Adrenal gland (tissue), 12 donors: ENCODE measurements around the gene CLDN11. TPM values are rescaled to one million over a fixed set of nuclear protein-coding genes. Genes with fewer than 3 reads are reported as not detected.

Experiments
- DNase-seq, 7 donors: peaks; one replicate each; pipeline ENCODE4 v3.0.0-alpha.2; 2019 to 2020
- H3K27ac ChIP-seq, 5 donors: fragments of 200-600 bp; sonication (generic) in 4 of 5; 1 replicate in 3 of 5; 2 replicates in 2 of 5; pipeline versions ENCODE4 v1.5.1 to v1.8.0; 2016 to 2020; ENCODE audit warnings: mild to moderate bottlenecking in 1 of 5
- H3K27me3 ChIP-seq: fragments of 200-600 bp; 2 replicates; pipeline ENCODE4 v1.8.0; 2021
- H3K36me3 ChIP-seq, 2 donors: fragments of 200-600 bp; replicated peaks in 1 of 2; 1 replicate in 1 of 2; 2 replicates in 1 of 2; pipeline versions ENCODE4 v1.5.1 to v1.8.0; 2018 to 2022
- H3K4me1 ChIP-seq, 2 donors: fragments of 200-600 bp; replicated peaks in 1 of 2; 1 replicate in 1 of 2; 2 replicates in 1 of 2; pipeline versions ENCODE4 v1.5.1 to v1.8.0; 2018 to 2021
- H3K4me3 ChIP-seq, 4 donors: fragments of 200-600 bp; sonication (generic) in 3 of 4; one replicate each; pipeline ENCODE4 v1.5.1; 2016 to 2018
- H3K9me3 ChIP-seq, 3 donors: fragments of 200-600 bp; sonication (generic) in 1 of 3; replicated peaks in 1 of 3; 1 replicate in 2 of 3; 2 replicates in 1 of 3; pipeline versions ENCODE4 v1.5.1 to v1.8.0; 2016 to 2021
- POLR2A ChIP-seq, 2 donors: fragments of 450-650 bp; IDR thresholded peaks; one replicate each; pipeline ENCODE4 v1.6.1; 2017; ENCODE audit warnings: antibody characterized with exemption in 2 of 2, mild to moderate bottlenecking in 2 of 2, moderate library complexity in 1 of 2
- WGBS, 4 donors: extraction: QIAGEN DNeasy Blood & Tissue Kit in 2 of 4; methylation state at CpG; one replicate each; pipeline versions ENCODE4 v1.1.5 to v1.1.7; 2013 to 2017; 5-methylcytosine and 5-hydroxymethylcytosine counted together
- intact Hi-C, 2 donors: fragments of 100-400 bp; cut with DNase I; formaldehyde crosslinking; loops; one replicate each; pipeline versions ENCODE4 v1.14.1 to v1.15.0; 2022 to 2023
- polyA plus RNA-seq, 3 donors: library from polyadenylated mRNA; stranded (reverse); fragments of 200-250 nt in 2 of 3; fragments of 350-450 nt in 1 of 3; fragmentation: Illumina TruSeq in 1 of 3; extraction: RNeasy Lipid Tissue Mini Kit (QIAGEN cat#74804) in 1 of 3; gene quantifications; one replicate each; pipeline ENCODE4 v1.2.3, GENCODE V29; 2013 to 2014
- total RNA-seq, 9 donors: library from RNA; depleted of rRNA in 4 of 9; stranded (reverse); fragments of >200 nt in 4 of 9; fragments of 120-200 nt in 1 of 9; fragmentation: NEBNext Ultra II Directional in 1 of 9; extraction: Animal tissue kit (Norgen Biotek cat#: 25700) in 1 of 9; gene quantifications; one replicate each; pipeline versions ENCODE4 v1.1.0 to v1.2.4, GENCODE V29; 2013 to 2023
- TF ChIP-seq, protein P1 (sequence below), 6 experiments: fragments of 450-650 bp in 4 of 6; fragments of 200-600 bp in 2 of 6; sonication (generic) in 1 of 6; IDR thresholded peaks; 1 replicate in 5 of 6; 2 replicates in 1 of 6; pipeline versions ENCODE4 v1.5.1 to v1.8.0; 2016 to 2021; ENCODE audit warnings: antibody characterized with exemption in 6 of 6, mild to moderate bottlenecking in 2 of 6, moderate library complexity in 1 of 6
- donor health status: healthy with polysubstance abuse.
- donor health status: Bipolar disorder and iron deficiency.
- donor health status: DM: yes; HTN: yes; CAD: no.
- donor health status: DM: no; HTN: no; CAD: no.
- donor health status: DM: no; HTN: no; CAD: no.
- donor health status: DM: yes; HTN: yes; CAD: no.

Gene CLDN11
- total and polyA plus RNA-seq, 12 donors, result 3.8 to 24.3 (median 7.3) TPM

GRCh38 chr3:170473358-170473757, 54.7 kb downstream of the CLDN11 start:
- DNase-seq, result no peak
- H3K27me3 ChIP-seq, result peaks cover 3% of the 10 kb centered on the region
- no peak overlapping the region for H3K4me3 ChIP-seq
- TF ChIP-seq POLR2A (IDR thresholded peaks at IDR 0.05), result no peak
- TF ChIP-seq, protein P1, sequence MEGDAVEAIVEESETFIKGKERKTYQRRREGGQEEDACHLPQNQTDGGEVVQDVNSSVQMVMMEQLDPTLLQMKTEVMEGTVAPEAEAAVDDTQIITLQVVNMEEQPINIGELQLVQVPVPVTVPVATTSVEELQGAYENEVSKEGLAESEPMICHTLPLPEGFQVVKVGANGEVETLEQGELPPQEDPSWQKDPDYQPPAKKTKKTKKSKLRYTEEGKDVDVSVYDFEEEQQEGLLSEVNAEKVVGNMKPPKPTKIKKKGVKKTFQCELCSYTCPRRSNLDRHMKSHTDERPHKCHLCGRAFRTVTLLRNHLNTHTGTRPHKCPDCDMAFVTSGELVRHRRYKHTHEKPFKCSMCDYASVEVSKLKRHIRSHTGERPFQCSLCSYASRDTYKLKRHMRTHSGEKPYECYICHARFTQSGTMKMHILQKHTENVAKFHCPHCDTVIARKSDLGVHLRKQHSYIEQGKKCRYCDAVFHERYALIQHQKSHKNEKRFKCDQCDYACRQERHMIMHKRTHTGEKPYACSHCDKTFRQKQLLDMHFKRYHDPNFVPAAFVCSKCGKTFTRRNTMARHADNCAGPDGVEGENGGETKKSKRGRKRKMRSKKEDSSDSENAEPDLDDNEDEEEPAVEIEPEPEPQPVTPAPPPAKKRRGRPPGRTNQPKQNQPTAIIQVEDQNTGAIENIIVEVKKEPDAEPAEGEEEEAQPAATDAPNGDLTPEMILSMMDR (IDR thresholded peaks at IDR 0.05), result no peak
- no peaks in the 10 kb centered on the region for H3K36me3 ChIP-seq
- intact Hi-C loops, result no loop called here
- H3K9me3 ChIP-seq, result no peaks in the 10 kb centered on the region
- H3K4me1 ChIP-seq, result peaks cover 0 to 9% of the 10 kb centered on the region in 2 donors
- no peak overlapping the region for H3K27ac ChIP-seq
- 51 to 74% (median 63%) methylated on average over 2 to 3 of the region's 3 CpGs for WGBS, 4 donors

- no peak for TF ChIP-seq POLR2A (IDR thresholded peaks at IDR 0.05)
- TF ChIP-seq, protein P1 (IDR thresholded peaks at IDR 0.05), result no peak
- intact Hi-C loops, result no loop called here
Measured at GRCh38 chr3:170475092-170475685, 56.5 kb downstream of the CLDN11 start.

DNA sequence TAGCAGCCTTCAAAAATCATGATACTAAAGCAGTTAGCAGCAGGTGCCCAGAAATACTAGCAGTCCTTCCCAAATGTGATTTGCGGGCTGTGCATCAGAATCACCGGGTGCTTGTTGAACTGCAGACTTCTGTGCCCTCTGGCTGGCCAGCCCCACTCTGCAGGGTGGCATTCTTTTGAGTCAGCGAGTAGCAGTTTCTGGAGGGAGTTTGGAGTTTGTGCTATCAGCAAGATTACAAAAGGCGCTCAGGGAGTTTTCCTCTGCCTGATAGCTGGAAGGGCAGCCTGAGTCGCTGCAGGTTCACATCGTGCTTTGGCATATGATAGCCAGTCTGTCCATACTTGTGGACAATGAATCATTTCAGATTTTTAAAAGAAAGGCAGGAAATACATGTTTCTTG, 57.6 kb downstream of the CLDN11 start:
- H3K4me3 ChIP-seq, result no peak overlapping the region
- intact Hi-C loops, result no loop called here
- DNase-seq, result no peak
- peaks cover 0 to 9% of the 10 kb centered on the region in 2 donors for H3K4me1 ChIP-seq
- H3K36me3 ChIP-seq, result no peaks in the 10 kb centered on the region
- H3K9me3 ChIP-seq, result no peaks in the 10 kb centered on the region
- H3K27ac ChIP-seq, result no peak overlapping the region
- WGBS, 4 donors, result 66 to 74% (median 72%) methylated on average over 5 to 6 of the region's 6 CpGs
- peaks cover 3% of the 10 kb centered on the region for H3K27me3 ChIP-seq
- TF ChIP-seq, protein P1 (IDR thresholded peaks at IDR 0.05), result no peak
- no peak for TF ChIP-seq POLR2A (IDR thresholded peaks at IDR 0.05)

More at GRCh38 chr3:170475092-170475685, 56.5 kb downstream of the CLDN11 start:
- Histone ChIP-seq H3K9me3 (no peaks in the 10 kb centered on the region), H3K27ac (no peak overlapping the region), H3K36me3 (no peaks in the 10 kb centered on the region), H3K4me1 (peaks cover 0 to 9% of the 10 kb centered on the region in 2 donors), H3K27me3 (peaks cover 3% of the 10 kb centered on the region), H3K4me3 (no peak overlapping the region)
- DNase-seq, result no peak
- WGBS, 4 donors, result 30 to 42% (median 38%) methylated on average over 3 of the region's 3 CpGs

DNA sequence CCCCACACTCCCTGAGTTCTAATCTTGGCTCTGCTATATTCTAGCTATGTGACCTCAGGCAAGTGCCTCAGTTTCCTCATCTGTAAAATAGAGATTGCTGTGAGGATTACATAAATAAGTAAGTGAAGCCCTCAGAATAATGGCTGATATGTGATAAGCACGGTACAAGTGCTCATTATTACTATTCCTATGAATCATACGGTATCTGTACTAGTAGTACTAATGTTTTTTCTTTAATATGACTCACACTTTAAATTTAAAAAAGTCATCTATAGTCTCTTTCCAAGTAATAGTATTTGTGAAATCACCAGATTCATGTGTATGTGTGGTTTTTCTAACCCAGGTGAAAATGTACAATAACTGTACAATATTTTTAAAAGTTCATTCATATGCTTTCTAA, 58.7 kb downstream of the CLDN11 start:
- Histone ChIP-seq H3K4me1 (peaks cover 0 to 9% of the 10 kb centered on the region in 2 donors), H3K4me3 (no peak overlapping the region), H3K27ac (no peak overlapping the region), H3K36me3 (no peaks in the 10 kb centered on the region), H3K9me3 (no peaks in the 10 kb centered on the region), H3K27me3 (no peaks in the 10 kb centered on the region)
- no peak for DNase-seq
- 36 to 86% (median 41%) methylated on average over 2 of the region's 2 CpGs for WGBS, 4 donors
- intact Hi-C loops, result no loop called here
- TF ChIP-seq, protein P1 (IDR thresholded peaks at IDR 0.05), result no peak
- TF ChIP-seq POLR2A (IDR thresholded peaks at IDR 0.05), result no peak
